ENCODE data around the gene POGZ.

POGZ gene

GRCh38 chr1:151428068-151428467, 31.2 kb downstream of the POGZ start:
- Histone ChIP-seq H3K9ac (ENCODE audit: low read depth, low read length) (no peak overlapping the region), H3K4me1 (ENCODE audit: insufficient read depth, low read length) (no peaks in the 10 kb centered on the region), H4K20me1 (ENCODE audit: insufficient read depth, low read length) (peaks cover 27% of the 10 kb centered on the region), H3K4me2 (ENCODE audit: insufficient read depth, low read length) (no peak overlapping the region), H3K4me3 (ENCODE audit: low read depth in 1 of 2, low read length in 2 of 2) (no peak overlapping the region), H3K9me3 (ENCODE audit: insufficient read depth, low read length, severe bottlenecking) (no peaks in the 10 kb centered on the region), H3K79me2 (ENCODE audit: insufficient read depth, low read length) (peaks cover 51% of the 10 kb centered on the region), H3K27ac (ENCODE audit: low read length) (no peak overlapping the region), H3K27me3 (ENCODE audit: insufficient read depth, low read length, poor library complexity) (no peaks in the 10 kb centered on the region), H2AFZ (ENCODE audit: low read depth, low read length) (no peak overlapping the region), H3K36me3 (ENCODE audit: insufficient read depth, low read length) (peaks cover 88% of the 10 kb centered on the region)
- DNase-seq (no peak), ATAC-seq (ENCODE audit: insufficient read depth, low read depth) (no peak)
- no peak for TF ChIP-seq CTCF (IDR thresholded peaks at IDR 0.05; ENCODE audit: borderline replicate concordance, extremely low read depth, low read length, poor library complexity, severe bottlenecking)

- H3K4me2 ChIP-seq (ENCODE audit: insufficient read depth, low read length) = no peak overlapping the region
Observed at GRCh38 chr1:151425103-151425502, 34.2 kb downstream of the POGZ start.

GRCh38 chr1:151419819-151420218, 39.5 kb downstream of the POGZ start:
- Histone ChIP-seq H3K27ac (ENCODE audit: low read length) (no peak overlapping the region), H4K20me1 (ENCODE audit: insufficient read depth, low read length) (0 out of 2 replicates have a peak, but pooled peaks cover 3% of the 10 kb centered on the region), H3K79me2 (ENCODE audit: insufficient read depth, low read length) (peaks cover 2% of the 10 kb centered on the region; the same call in 1 of the 2 replicates), H2AFZ (ENCODE audit: low read depth, low read length) (no peak overlapping the region), H3K36me3 (ENCODE audit: insufficient read depth, low read length) (peaks cover 88% of the 10 kb centered on the region), H3K9ac (ENCODE audit: low read depth, low read length) (no peak overlapping the region), H3K4me1 (ENCODE audit: insufficient read depth, low read length) (no peaks in the 10 kb centered on the region), H3K27me3 (ENCODE audit: insufficient read depth, low read length, poor library complexity) (no peaks in the 10 kb centered on the region), H3K4me2 (ENCODE audit: insufficient read depth, low read length) (no peak overlapping the region), H3K9me3 (ENCODE audit: insufficient read depth, low read length, severe bottlenecking) (no peaks in the 10 kb centered on the region), H3K4me3 (ENCODE audit: low read depth in 1 of 2, low read length in 2 of 2) (no peak overlapping the region)
- ATAC-seq (ENCODE audit: insufficient read depth, low read depth) = no peak
- DNase-seq = no peak
- TF ChIP-seq CTCF (IDR thresholded peaks at IDR 0.05; ENCODE audit: borderline replicate concordance, extremely low read depth, low read length, poor library complexity, severe bottlenecking) (no peak), EZH2 (IDR thresholded peaks at IDR 0.05; ENCODE audit: borderline replicate concordance, low read depth, low read length, severe bottlenecking) (no peak)

More at GRCh38 chr1:151425103-151425502, 34.2 kb downstream of the POGZ start:
- no peak overlapping the region for H3K9ac ChIP-seq (ENCODE audit: low read depth, low read length)
- DNase-seq (no peak), ATAC-seq (ENCODE audit: insufficient read depth, low read depth) (no peak)
- TF ChIP-seq EZH2 (IDR thresholded peaks at IDR 0.05; ENCODE audit: borderline replicate concordance, low read depth, low read length, severe bottlenecking) (no peak), CTCF (IDR thresholded peaks at IDR 0.05; ENCODE audit: borderline replicate concordance, extremely low read depth, low read length, poor library complexity, severe bottlenecking) (no peak)
- H3K4me3 ChIP-seq (ENCODE audit: low read depth in 1 of 2, low read length in 2 of 2) = no peak overlapping the region
- H3K9me3 ChIP-seq (ENCODE audit: insufficient read depth, low read length, severe bottlenecking) = no peaks in the 10 kb centered on the region
- no peaks in the 10 kb centered on the region for H3K27me3 ChIP-seq (ENCODE audit: insufficient read depth, low read length, poor library complexity)
- peaks cover 96% of the 10 kb centered on the region for H3K36me3 ChIP-seq (ENCODE audit: insufficient read depth, low read length)
- peaks cover 22% of the 10 kb centered on the region for H3K79me2 ChIP-seq (ENCODE audit: insufficient read depth, low read length)
- no peak overlapping the region for H3K27ac ChIP-seq (ENCODE audit: low read length)
- H2AFZ ChIP-seq (ENCODE audit: low read depth, low read length) = no peak overlapping the region
- H3K4me1 ChIP-seq (ENCODE audit: insufficient read depth, low read length) = no peaks in the 10 kb centered on the region
- peaks cover 10% of the 10 kb centered on the region for H4K20me1 ChIP-seq (ENCODE audit: insufficient read depth, low read length)

GRCh38 chr1:151418081-151418480, 41.2 kb downstream of the POGZ start:
- DNase-seq (no peak), ATAC-seq (ENCODE audit: insufficient read depth, low read depth) (no peak)
- no peaks in the 10 kb centered on the region for H3K27me3 ChIP-seq (ENCODE audit: insufficient read depth, low read length, poor library complexity)
- H3K4me3 ChIP-seq (ENCODE audit: low read depth in 1 of 2, low read length in 2 of 2) = no peak overlapping the region
- H2AFZ ChIP-seq (ENCODE audit: low read depth, low read length) = no peak overlapping the region
- peaks cover 86% of the 10 kb centered on the region for H3K36me3 ChIP-seq (ENCODE audit: insufficient read depth, low read length)
- H3K27ac ChIP-seq (ENCODE audit: low read length) = no peak overlapping the region
- H3K4me1 ChIP-seq (ENCODE audit: insufficient read depth, low read length) = no peaks in the 10 kb centered on the region
- H3K4me2 ChIP-seq (ENCODE audit: insufficient read depth, low read length) = no peak overlapping the region
- H4K20me1 ChIP-seq (ENCODE audit: insufficient read depth, low read length) = 0 out of 2 replicates have a peak, but pooled peaks cover 3% of the 10 kb centered on the region
- TF ChIP-seq CTCF (IDR thresholded peaks at IDR 0.05; ENCODE audit: borderline replicate concordance, extremely low read depth, low read length, poor library complexity, severe bottlenecking) (no peak), EZH2 (IDR thresholded peaks at IDR 0.05; ENCODE audit: borderline replicate concordance, low read depth, low read length, severe bottlenecking) (no peak)
- peaks cover 2% of the 10 kb centered on the region; the same call in 1 of the 2 replicates for H3K79me2 ChIP-seq (ENCODE audit: insufficient read depth, low read length)
- H3K9me3 ChIP-seq (ENCODE audit: insufficient read depth, low read length, severe bottlenecking) = no peaks in the 10 kb centered on the region
- H3K9ac ChIP-seq (ENCODE audit: low read depth, low read length) = no peak overlapping the region

Measured in DND-41 (cell line).